ENCODE data around the gene ZNF597.
"Not testable (repeated sequence)": the region's sequence is repeated elsewhere in the genome, so short reads cannot be mapped to it uniquely, and the experiment has no call there.

ZNF597 gene

DNA sequence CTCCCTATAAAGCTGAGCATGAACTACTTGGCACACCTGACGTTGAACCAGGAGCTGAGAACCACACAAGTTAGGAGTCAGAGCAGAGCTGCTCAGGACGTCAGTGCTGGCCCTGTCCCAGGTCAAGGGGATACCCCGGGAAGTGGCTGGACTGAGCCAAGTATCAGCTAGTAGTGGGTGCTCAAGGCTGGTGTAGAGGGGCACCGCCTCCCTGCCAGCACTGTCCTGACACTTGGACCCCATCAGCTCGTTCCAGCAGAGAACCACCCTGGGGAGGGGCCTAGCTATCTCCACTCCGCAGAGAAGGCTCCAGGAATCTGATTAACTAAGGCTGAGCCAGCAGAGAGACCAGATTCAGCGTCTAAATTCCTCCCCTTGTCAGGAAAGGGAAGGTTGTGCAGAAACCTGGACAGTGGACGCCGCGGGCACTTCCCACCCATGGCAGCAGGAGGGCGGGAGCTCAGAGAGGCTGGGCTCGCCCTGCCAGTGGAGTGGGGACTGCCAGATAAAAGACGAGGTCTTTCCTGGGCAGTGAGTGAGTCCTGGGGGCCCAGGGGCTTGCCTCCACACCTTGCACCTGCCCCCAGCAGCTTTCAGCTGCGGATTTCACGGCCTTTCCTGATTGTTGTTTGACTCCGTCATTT is 31.0 kb upstream of the ZNF597 start:
- WGBS = 93% methylated on average over 16 of the region's 16 CpGs
- Histone ChIP-seq H3K9me3 (ENCODE audit: insufficient read depth, low read depth, low read length) (no peaks in the 10 kb centered on the region), H3K27ac (ENCODE audit: low read depth, low read length) (no peak overlapping the region), H3K9ac (ENCODE audit: low read depth, low read length) (no peak overlapping the region; the same call in 1 of the 2 replicates), H3K27me3 (ENCODE audit: insufficient read depth, low read length) (no peaks in the 10 kb centered on the region), H3K4me3 (ENCODE audit: low read length) (no peak overlapping the region), H3K36me3 (ENCODE audit: insufficient read depth, low read length) (0 out of 2 replicates have a peak, but pooled peaks cover 8% of the 10 kb centered on the region), H3K4me1 (ENCODE audit: insufficient read depth, low read length) (no peaks in the 10 kb centered on the region)

- H3K27me3 ChIP-seq (ENCODE audit: insufficient read depth, low read length); H3K4me1 ChIP-seq (ENCODE audit: insufficient read depth, low read length); H3K9ac ChIP-seq (ENCODE audit: low read depth, low read length); H3K36me3 ChIP-seq (ENCODE audit: insufficient read depth, low read length); H3K27ac ChIP-seq (ENCODE audit: low read depth, low read length); H3K4me3 ChIP-seq (ENCODE audit: low read length); H3K9me3 ChIP-seq (ENCODE audit: insufficient read depth, low read depth, low read length): not testable (repeated sequence)
- WGBS = 78% methylated on average over 3 of the region's 3 CpGs
Measured at GRCh38 chr16:3473596-3473943, 30.3 kb upstream of the ZNF597 start.

DNA sequence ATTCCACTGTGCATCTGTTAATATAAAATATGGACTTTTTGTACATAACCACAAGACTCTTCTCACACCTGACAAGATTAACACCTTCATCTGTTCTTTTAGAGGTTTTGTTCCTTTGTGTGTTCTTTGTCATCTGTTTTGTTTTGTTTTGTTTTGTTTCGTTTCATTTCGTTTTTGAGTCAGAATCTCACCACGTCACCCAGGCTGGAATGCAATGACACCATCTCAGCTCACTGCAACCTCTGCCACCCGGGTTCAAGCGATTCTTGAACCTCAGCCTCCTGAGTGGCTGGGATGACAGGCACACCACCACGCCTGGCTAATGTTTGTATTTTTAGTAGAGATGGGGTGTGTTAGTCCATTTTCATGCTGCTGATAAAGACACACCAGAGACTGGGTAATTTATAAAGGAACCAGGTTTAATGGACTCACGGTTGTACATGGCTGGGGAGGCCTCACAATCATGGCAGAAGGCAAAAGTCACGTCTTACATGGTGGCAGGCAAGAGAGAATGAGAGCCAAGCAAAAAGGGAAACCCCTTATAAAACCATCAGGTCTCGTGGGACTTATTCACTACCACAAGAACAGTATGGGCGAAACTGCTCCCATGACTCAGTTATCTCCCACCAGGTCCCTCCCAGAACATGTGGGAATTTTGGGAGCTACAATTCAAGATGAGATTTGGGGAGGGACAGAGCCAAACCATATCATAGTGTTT is 29.7 kb upstream of the ZNF597 start:
- Histone ChIP-seq H3K9me3 (ENCODE audit: insufficient read depth, low read depth, low read length) (no peaks in the 10 kb centered on the region), H3K4me1 (ENCODE audit: insufficient read depth, low read length) (peaks cover 4% of the 10 kb centered on the region), H3K27ac (ENCODE audit: low read depth, low read length) (no peak overlapping the region), H3K4me3 (ENCODE audit: low read length) (no peak overlapping the region), H3K9ac (ENCODE audit: low read depth, low read length) (no peak overlapping the region), H3K27me3 (ENCODE audit: insufficient read depth, low read length) (no peaks in the 10 kb centered on the region), H3K36me3 (ENCODE audit: insufficient read depth, low read length) (0 out of 2 replicates have a peak, but pooled peaks cover 2% of the 10 kb centered on the region)
- WGBS = 86% methylated on average over 10 of the region's 10 CpGs

DNA sequence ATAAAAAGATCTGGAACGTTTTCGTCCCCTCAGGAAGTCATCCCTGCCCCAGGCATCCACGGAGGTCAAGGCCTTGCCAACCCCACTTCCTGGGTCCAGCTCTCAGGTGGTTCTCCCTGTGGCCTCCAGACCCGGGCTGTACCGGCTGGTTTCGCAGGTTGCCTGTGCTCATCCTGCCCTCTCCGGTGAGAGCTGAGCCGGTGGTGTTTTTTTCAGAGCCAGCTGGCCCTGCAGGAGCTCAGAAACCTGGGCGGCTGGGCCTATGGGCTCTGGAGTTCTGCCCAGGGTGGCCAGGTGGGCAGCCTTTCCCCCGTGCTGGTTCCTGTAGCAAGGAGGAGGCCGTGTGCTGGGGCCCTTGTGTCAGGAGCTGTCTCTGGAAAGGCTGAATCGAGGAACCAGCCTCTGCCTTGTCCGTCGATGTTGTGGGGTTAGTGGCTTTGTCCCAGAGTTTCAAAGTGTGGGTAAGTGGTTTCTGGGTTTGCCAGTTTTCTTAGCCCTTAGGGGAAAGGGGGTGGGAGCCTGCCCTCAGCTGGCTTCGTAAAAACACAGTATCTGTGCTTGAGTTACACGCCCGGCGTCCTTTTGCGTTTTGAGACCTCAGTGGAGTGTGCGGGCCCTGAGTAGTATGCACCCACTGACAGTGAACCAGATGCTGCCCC is 28.3 kb upstream of the ZNF597 start:
- Histone ChIP-seq H3K27me3 (ENCODE audit: insufficient read depth, low read length) (no peaks in the 10 kb centered on the region), H3K36me3 (ENCODE audit: insufficient read depth, low read length) (0 out of 2 replicates have a peak, but pooled peaks cover 2% of the 10 kb centered on the region), H3K4me1 (ENCODE audit: insufficient read depth, low read length) (peaks cover 13% of the 10 kb centered on the region), H3K9me3 (ENCODE audit: insufficient read depth, low read depth, low read length) (no peaks in the 10 kb centered on the region), H3K4me3 (ENCODE audit: low read length) (no peak overlapping the region), H3K27ac (ENCODE audit: low read depth, low read length) (no peak overlapping the region), H3K9ac (ENCODE audit: low read depth, low read length) (no peak overlapping the region)
- 94% methylated on average over 20 of the region's 20 CpGs for WGBS

DNA sequence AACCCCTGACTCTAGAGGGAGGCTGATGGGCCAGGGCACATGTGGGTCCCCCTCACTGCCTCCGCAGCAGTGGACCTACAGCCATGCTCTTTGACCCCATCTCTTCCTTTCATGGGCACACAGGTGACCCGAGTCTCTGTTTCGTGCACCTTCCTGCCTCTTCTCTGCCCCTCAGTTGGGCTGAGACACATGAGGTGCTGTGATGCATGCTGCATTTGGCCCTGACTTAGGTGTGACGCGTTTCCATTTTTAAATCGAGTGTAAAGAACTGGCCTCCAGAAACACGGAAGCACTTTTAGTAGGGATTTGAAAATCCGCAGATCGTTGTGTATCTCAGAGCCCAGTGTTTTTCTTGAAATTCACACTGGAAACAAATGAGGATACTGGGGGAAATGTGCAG is 27.4 kb upstream of the ZNF597 start:
- Histone ChIP-seq H3K27me3 (ENCODE audit: insufficient read depth, low read length) (no peaks in the 10 kb centered on the region), H3K4me1 (ENCODE audit: insufficient read depth, low read length) (peaks cover 13% of the 10 kb centered on the region), H3K9ac (ENCODE audit: low read depth, low read length) (no peak overlapping the region), H3K4me3 (ENCODE audit: low read length) (no peak overlapping the region), H3K27ac (ENCODE audit: low read depth, low read length) (no peak overlapping the region), H3K9me3 (ENCODE audit: insufficient read depth, low read depth, low read length) (no peaks in the 10 kb centered on the region), H3K36me3 (ENCODE audit: insufficient read depth, low read length) (peaks cover 8% of the 10 kb centered on the region; the same call in 1 of the 2 replicates)
- WGBS = 89% methylated on average over 9 of the region's 9 CpGs

DNA sequence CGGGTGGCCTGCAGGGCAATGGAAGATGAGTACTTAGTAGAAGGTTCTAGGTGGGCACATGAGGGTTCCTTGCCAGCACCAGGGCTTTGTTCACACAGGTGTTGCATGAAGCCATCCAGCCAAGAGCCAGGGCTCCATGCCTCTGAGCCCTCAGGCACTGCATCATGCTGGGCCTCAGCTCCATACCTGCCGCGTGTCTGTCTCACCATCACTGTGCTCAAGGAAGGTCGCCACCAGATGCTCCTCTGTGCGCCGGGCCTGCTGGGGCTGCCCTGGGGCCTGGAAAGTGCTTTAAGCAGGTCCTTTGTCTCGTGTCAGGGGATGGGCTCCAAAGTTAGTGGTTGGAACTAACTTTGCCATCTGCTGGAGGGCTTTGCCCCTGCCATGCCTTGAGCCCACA is 26.4 kb upstream of the ZNF597 start:
- no peak overlapping the region for H3K9ac ChIP-seq (ENCODE audit: low read depth, low read length)
- H3K27ac ChIP-seq (ENCODE audit: low read depth, low read length) = no peak overlapping the region
- no peaks in the 10 kb centered on the region for H3K27me3 ChIP-seq (ENCODE audit: insufficient read depth, low read length)
- H3K9me3 ChIP-seq (ENCODE audit: insufficient read depth, low read depth, low read length) = no peaks in the 10 kb centered on the region
- peaks cover 8% of the 10 kb centered on the region; the same call in 1 of the 2 replicates for H3K36me3 ChIP-seq (ENCODE audit: insufficient read depth, low read length)
- H3K4me1 ChIP-seq (ENCODE audit: insufficient read depth, low read length) = peaks cover 13% of the 10 kb centered on the region
- WGBS = 88% methylated on average over 7 of the region's 7 CpGs
- H3K4me3 ChIP-seq (ENCODE audit: low read length) = no peak overlapping the region

DNA sequence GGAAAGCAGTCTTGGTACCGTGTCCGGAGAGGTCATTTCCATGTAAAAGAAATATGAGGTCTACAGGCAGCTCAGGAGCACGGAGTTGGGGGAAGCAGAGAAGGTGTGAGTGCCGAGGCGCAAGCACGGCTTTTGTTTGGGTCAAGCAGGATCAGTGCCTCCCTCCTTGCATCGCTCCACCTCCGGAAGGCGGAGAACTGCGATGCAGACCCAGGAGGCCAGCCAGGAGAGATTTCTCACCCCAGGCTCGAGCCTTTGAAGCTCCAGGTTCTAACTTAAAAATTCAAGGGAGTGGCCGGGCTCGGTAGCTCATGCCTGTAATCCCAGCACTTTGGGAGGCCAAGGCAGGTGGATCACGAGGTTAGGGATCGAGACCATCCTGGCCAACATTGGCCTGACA is 25.2 kb upstream of the ZNF597 start:
- Histone ChIP-seq H3K4me1 (ENCODE audit: insufficient read depth, low read length) (peaks cover 17% of the 10 kb centered on the region), H3K27me3 (ENCODE audit: insufficient read depth, low read length) (no peaks in the 10 kb centered on the region), H3K9ac (ENCODE audit: low read depth, low read length) (no peak overlapping the region), H3K9me3 (ENCODE audit: insufficient read depth, low read depth, low read length) (no peaks in the 10 kb centered on the region), H3K36me3 (ENCODE audit: insufficient read depth, low read length) (peaks cover 8% of the 10 kb centered on the region; the same call in 1 of the 2 replicates), H3K4me3 (ENCODE audit: low read length) (peak overlapping the region; percentile 6; the same call in 1 of the 2 replicates), H3K27ac (ENCODE audit: low read depth, low read length) (0 out of 2 replicates have a peak overlapping the region, but pooled peaks have one; percentile 2)
- WGBS = 28% methylated on average over 15 of the region's 15 CpGs

DNA sequence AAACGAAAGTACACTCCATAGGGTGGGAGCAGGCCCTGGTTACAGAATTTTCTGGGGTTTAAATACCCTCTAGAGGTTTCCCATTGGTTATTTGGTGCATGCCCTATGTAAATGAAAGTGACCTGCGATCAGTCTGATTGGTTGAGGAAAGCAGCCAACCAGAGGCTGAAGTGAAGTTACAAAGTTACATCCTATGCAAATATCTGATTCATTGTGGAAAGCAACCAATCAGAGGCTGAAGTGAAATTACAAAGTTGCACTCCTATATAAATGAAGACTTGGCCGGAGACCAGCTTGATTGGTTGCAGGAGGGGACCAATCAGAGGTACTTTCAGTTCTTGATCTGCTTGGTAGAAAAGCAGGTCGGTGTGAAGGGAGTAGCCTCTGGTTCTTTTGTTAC is 24.6 kb upstream of the ZNF597 start:
- Histone ChIP-seq H3K27ac (ENCODE audit: low read depth, low read length) (no peak overlapping the region), H3K4me3 (ENCODE audit: low read length) (peak overlapping the region; percentile 6; the same call in 1 of the 2 replicates), H3K9ac (ENCODE audit: low read depth, low read length) (no peak overlapping the region), H3K36me3 (ENCODE audit: insufficient read depth, low read length) (peaks cover 7% of the 10 kb centered on the region; the same call in 1 of the 2 replicates), H3K4me1 (ENCODE audit: insufficient read depth, low read length) (peaks cover 17% of the 10 kb centered on the region), H3K9me3 (ENCODE audit: insufficient read depth, low read depth, low read length) (no peaks in the 10 kb centered on the region), H3K27me3 (ENCODE audit: insufficient read depth, low read length) (no peaks in the 10 kb centered on the region)
- WGBS = 75% methylated on average over 4 of the region's 4 CpGs

DNA sequence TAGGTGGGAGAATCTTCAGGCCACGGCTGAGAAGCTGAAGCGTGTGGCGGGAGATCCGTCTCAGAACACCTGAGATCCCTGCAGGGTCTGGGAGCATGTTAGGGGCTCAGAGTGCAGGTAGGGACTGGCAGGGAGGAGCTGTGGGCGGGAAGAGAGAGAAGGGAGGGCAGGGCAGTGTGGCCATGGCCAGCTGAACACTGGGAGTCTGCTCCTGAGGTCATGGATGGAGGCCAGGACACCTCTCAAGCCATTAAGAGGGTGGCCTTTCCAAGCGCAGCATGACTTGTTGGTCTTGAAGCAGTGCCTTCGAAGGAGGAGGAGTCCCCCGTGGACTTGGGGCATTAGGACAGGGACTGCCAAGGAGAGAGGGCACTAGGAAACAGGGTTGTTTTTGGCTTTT is 23.9 kb upstream of the ZNF597 start:
- WGBS = 93% methylated on average over 8 of the region's 8 CpGs
- Histone ChIP-seq H3K4me1 (ENCODE audit: insufficient read depth, low read length) (peaks cover 17% of the 10 kb centered on the region), H3K36me3 (ENCODE audit: insufficient read depth, low read length) (peaks cover 6% of the 10 kb centered on the region; the same call in 1 of the 2 replicates), H3K4me3 (ENCODE audit: low read length) (no peak overlapping the region), H3K9ac (ENCODE audit: low read depth, low read length) (no peak overlapping the region), H3K9me3 (ENCODE audit: insufficient read depth, low read depth, low read length) (no peaks in the 10 kb centered on the region), H3K27me3 (ENCODE audit: insufficient read depth, low read length) (no peaks in the 10 kb centered on the region), H3K27ac (ENCODE audit: low read depth, low read length) (no peak overlapping the region)

DNA sequence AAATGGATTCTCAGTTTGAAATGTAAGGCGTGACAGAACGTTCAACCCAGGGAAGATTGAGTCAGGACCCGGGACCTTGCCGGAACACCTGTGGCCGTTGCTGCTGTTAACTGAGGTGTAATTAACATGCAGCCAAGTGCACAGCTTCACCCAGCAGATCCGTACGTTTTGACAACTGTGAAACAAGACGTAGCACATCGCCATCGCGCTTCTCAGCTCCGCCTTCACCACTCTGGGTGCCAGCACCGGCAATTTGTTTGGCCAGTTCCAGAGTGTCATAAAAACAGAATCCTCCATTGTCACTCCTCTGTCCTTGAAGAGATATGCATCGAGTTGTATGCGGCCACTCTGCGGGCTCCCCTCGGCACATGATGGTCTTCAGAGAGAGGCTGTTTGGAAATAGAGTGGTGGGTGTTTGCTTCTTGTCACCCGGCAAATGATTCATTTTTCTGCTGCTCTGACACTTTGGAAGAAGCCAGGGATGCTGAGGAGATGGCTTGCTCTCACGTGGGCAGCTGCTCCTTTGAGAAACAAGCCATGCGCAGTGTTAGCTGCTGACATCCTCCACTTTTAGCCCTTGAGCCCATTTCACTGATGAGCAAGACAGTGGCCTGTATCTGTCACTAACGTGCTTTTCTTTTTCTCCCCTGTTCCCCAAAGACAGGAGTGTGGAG is 22.7 kb upstream of the ZNF597 start:
- no peaks in the 10 kb centered on the region for H3K27me3 ChIP-seq (ENCODE audit: insufficient read depth, low read length)
- WGBS = 95% methylated on average over 21 of the region's 21 CpGs

DNA sequence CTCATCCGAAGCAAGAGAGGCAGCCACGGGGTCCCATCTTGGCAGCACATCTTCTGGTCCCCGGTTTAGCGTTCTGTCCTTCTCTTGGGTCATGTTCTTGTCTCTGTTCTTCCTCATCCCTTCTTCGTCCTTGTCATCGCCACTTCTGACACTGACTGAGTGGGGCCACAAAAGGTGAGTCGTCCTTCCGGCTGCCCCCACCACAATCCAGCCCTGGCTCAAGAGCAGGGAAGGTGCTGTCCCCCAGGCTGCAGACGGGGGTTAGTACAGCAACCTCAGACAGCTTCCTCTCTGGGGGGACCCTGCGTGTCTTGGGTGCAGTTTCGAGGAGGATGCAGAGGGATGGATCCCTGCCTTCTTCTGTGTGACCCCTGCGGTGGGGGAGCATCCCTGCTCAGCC is 22.0 kb upstream of the ZNF597 start:
- no peak overlapping the region for H3K9ac ChIP-seq (ENCODE audit: low read depth, low read length)
- H3K27me3 ChIP-seq (ENCODE audit: insufficient read depth, low read length) = no peaks in the 10 kb centered on the region

More for the DNA sequence above, 22.7 kb upstream of the ZNF597 start:
- Histone ChIP-seq H3K9ac (ENCODE audit: low read depth, low read length) (no peak overlapping the region), H3K9me3 (ENCODE audit: insufficient read depth, low read depth, low read length) (no peaks in the 10 kb centered on the region), H3K4me3 (ENCODE audit: low read length) (no peak overlapping the region), H3K4me1 (ENCODE audit: insufficient read depth, low read length) (peaks cover 23% of the 10 kb centered on the region), H3K36me3 (ENCODE audit: insufficient read depth, low read length) (peaks cover 6% of the 10 kb centered on the region; the same call in 1 of the 2 replicates), H3K27ac (ENCODE audit: low read depth, low read length) (no peak overlapping the region)

More for the DNA sequence above, 22.0 kb upstream of the ZNF597 start:
- Histone ChIP-seq H3K4me3 (ENCODE audit: low read length) (no peak overlapping the region), H3K27ac (ENCODE audit: low read depth, low read length) (no peak overlapping the region), H3K36me3 (ENCODE audit: insufficient read depth, low read length) (peaks cover 6% of the 10 kb centered on the region; the same call in 1 of the 2 replicates), H3K9me3 (ENCODE audit: insufficient read depth, low read depth, low read length) (no peaks in the 10 kb centered on the region), H3K4me1 (ENCODE audit: insufficient read depth, low read length) (peaks cover 28% of the 10 kb centered on the region)
- WGBS = 94% methylated on average over 12 of the region's 12 CpGs

Data from HUES64 (cell line).